ENCODE results near the gene PLCB1.

GRCh38 chr20:8557711-8558110 is 425.6 kb downstream of the PLCB1 start:
- TF ChIP-seq CTCF (IDR thresholded peaks at IDR 0.05) (no peak), POLR2A (IDR thresholded peaks at IDR 0.05; ENCODE audit: low read depth) (no peak), EP300 (IDR thresholded peaks at IDR 0.05) (no peak)

All from esophagus muscularis mucosa (tissue), 4 donors.